GM21619 (cell line): ENCODE results near the gene NPAS4.
"Not testable (repeated sequence)": the region's sequence is repeated elsewhere in the genome, so short reads cannot be mapped to it uniquely, and the experiment has no call there.

Experiments
- ATAC-seq: cut with Tn5 transposase; IDR thresholded peaks from one replicate; pipeline ENCODE4 v1.9.1; 2021; ENCODE audit not compliant: unreplicated experiment

Gene NPAS4

DNA sequence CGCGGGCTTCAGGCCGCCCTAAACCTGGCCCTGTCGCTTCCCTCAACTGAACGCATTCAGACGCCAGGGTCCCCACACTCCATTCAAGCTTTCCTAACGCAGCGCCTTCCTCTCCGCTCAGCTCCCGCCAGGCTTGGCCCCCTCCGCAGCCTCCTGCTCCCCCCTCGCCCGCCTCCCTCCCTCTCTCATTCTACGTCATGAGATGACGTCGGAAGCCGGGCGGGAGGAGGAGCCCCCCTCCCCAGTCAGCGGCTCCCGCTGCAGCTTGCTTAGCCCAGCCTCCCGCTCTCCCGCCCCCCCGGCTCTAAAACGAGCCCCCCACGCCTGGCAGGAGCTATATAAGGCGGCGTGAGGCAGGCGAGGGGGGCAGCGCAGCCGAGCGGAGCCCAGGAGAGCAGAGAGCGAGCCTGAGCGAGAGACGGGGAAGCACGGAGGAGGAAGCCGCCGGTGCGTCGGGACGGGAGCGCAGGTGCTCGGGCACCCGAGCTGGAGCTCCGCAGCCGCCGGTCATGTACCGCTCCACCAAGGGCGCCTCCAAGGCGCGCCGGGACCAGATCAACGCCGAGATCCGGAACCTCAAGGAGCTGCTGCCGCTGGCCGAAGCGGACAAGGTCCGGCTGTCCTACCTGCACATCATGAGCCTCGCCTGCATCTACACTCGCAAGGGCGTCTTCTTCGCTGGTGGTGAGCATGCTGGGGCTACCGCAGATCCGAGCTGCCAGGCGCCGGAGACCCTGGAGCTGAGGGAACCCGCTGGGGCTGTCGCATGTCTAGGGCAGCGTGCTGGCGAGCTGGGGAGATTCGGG is at the start of gene NPAS4:
Gene NPAS4 (plus strand): TSS at position 365 of the 806 bp plus-strand sequence. CDS start 145 bp downstream, at position 510.
- no peak for ATAC-seq

DNA sequence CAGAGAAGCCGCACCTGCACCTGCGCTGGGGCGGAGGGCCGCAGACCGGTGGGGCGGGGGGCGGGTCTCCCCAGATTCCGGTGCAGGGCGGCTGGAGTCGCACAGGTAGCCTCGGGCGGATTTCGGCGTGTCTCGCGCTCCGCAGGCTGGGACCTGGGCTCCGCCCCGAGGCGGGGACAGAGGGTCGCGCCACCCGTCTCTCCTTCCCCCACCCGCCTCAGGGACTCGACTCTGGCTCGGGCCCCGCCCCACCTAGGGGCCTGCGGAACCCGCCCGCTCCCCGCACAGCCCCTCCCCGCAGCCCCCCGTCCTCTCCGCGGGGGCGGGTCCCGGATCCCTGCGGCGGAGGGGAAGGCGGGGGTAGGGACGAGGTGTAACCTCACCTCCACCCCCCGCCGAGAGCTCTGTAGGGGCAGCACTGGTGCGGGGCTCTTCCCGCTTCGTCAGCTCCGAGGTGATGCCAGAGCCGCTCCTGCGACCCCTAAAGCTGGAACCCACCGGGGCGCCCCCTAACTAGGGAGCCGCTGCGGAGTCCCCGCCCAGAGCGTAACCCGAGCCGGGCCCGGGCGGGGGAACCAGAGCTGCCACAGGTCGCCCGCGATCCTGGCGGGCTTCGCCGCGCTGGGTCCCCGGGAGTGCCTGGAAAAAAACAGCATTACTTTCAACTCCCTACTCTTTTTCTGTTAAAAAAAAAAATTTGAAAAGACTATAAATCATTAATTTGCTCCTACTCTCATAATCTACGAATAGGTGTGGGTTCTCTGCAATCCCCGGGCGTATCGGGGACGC is 49.0 kb upstream of the NPAS4 start, which contains the start of gene SLC29A2:
Gene SLC29A2 (minus strand): TSS at position 134 of the 789 bp plus-strand sequence. CDS start 169 bp downstream, outside the sequence.
- peak; percentile 73 for ATAC-seq

DNA sequence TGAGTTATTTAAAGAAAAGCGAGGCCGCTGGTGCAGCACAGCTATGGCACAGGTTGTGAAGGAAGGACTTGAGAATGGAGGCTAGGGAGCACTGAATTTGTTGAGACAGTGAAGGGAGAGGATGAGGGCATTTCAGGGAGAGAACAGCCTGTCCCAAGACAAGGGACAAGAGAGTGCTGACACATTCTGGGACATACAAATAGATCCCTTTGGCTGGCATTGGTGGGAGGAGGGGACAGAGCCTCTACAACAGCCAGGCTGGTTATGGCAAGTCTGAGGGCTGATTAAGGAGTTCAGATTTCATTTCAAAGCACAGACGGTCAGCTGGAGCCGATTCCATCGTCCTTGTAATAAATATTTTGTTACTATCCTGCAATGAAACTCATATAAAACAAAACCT is 47.6 kb upstream of the NPAS4 start:
- ATAC-seq: no peak

DNA sequence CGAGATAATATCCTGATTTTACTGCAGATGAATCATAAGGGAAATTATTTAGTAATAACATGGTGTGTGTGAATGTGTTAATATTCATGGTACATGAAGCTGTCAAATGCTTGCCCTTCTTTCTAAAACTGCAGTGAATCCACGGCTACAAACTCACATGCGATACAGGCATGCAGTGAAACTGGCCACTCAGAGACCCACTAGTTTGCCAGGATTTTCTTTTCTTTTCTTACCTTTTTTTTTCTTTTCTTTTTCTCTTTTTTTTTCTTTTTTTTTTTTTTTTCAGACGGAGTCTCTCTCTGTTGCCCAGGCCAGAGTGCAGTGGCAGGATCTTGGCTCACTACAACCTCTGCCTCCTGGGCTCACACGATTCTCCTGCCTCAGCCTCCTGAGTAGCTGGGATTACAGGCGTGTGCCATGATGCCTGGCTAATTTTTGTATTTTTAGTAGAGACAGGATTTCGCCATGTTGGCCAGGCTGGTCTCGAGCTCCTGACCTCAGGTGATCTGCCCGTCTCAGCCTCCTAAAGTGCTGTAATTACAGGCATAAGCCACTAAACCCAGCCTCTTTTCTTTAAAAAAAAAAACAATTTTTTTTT is 47.0 kb upstream of the NPAS4 start:
- not testable (repeated sequence) for ATAC-seq

DNA sequence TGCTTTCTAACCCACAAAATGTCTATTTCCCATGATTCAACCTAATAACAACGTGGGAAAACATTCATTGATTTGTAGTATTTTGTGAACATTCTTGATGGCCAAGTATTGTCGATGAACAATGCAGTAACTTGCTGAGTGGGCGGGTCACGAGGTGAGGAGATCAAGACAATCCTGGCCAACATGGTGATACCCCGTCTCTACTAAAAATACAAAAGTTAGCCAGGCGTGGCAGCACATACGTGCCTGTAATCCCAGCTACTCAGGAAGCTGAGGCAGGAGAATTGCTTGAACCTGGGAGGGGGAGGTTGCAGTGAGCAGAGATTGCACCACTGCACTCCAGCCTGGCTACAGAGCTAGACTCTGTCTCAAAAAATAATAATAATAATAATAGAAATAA is 40.6 kb upstream of the NPAS4 start:
- not testable (repeated sequence) for ATAC-seq

DNA sequence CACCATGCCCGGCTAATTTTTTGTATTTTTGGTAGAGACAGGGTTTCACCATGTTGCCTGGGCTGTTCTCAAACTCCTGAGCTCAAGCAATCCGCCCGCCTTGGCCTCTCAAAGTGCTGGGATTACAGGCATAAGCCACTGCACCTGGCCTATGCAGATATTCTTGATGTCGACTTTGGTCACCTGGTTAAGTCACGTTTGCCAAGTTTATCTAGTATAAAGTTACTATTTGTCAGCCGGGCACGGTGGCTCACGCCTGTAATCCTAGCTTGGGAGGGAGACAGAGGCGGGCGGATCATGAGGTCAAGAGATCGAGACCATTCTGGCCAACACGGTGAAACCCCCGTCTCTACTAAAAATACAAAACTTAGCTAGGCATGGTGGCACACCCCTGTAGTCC is 36.5 kb upstream of the NPAS4 start:
- ATAC-seq: not testable (repeated sequence)

DNA sequence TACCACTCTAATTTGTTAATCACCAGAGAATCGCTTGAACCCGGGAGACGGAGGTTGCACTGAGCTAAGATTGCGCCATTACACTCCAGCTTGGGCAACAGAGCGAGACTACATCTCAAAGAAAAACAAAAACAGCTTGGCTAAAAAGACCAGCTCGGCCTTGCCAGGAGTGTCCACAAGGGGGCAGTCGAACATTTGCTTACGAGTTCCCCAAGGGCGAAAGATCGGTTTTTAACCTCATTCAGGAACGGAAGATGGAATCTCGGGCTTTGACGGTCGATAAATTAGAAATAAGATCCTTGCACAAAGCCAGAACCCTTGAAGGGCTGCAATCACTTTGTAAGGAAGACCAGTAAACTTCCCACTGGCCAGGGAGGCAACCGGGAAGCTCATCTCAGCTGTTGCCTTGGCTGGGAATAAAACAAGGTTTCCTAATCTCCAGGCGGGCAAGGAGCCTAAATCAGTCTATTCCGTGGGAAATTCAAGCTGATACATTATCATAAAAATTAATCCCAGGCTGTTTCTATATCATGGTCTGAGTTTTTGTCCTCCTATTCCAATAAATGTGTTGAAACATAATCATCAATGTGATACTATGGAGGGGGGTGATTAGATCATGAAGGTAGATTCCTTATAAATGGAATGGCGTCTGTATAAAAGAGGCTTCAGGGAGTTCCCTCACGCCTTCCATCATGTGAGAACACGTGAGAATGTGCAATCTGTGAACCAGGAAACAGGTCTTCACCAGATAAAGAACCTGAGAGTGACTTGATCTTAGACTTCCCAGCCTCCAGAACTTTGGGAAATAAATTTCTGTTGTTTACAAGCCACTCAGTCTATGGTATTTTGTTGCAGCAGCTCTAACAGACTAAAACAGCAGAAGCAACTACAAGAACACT is 34.4 kb upstream of the NPAS4 start:
- ATAC-seq: no peak

DNA sequence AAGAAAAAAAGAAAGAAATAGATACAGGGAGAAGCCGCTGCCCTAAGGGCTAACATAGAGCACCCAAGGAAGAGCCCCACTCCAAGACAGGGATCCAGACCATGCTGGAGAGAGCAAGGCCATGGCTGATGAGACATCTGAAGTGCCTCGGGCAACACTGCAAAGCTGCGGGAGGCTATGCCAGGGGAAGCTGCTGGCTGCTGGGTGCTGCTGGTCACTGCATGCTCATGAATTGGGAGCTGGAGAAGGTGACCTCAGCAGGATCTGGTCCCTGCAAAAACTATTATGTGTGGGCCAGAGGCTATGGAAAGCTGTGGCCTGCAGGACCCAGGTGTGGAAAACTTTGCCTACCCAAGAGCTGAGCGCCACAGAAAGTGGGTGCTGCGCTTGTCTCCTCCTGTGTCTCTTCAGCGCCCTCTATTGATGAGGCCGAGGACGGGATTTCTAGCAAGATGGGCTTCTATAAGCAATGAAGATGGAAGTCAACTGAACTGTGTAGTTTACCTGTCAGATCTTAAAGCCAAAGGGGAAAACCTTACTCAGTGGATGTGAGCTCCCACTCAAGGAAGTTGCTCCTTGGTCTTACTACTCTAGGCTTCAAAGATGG is 32.0 kb upstream of the NPAS4 start:
- no peak for ATAC-seq

DNA sequence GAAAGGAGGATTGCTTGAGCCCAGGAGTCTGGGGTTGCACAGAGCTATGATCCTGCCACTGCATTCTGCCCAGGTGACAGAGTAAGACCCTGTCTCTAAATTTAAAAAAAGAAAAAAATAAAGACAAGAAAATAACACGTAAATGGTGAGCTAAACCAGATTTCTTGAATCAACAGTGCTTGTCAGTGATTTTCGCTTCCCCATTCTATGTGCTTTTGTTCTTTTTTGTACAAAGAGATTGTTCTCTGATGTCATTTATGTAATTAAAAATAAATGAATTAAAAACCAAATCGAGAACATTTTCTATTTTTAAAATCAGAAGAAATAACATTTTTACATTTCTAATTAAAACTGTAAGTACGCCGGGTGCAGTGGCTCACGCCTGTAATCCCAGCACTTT is 29.5 kb upstream of the NPAS4 start:
- no peak for ATAC-seq

DNA sequence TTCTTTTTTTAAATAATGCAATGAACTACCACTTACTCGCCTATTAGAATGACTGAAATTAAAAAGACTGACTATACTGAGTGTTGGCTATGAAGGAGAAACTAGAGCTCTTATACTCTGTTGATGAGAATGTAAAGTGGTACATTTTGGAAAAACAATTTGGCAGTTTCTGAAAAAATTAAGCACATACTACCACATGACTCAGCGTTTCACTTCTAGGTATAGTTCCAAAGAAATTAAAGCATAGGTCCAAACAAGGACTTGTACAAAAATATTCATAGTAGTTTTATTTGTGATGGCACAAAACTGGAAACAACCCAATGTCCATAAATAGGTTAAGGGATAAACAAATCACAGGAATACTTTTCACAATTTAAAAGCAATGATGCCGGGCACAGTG is 26.9 kb upstream of the NPAS4 start:
- ATAC-seq: no peak

DNA sequence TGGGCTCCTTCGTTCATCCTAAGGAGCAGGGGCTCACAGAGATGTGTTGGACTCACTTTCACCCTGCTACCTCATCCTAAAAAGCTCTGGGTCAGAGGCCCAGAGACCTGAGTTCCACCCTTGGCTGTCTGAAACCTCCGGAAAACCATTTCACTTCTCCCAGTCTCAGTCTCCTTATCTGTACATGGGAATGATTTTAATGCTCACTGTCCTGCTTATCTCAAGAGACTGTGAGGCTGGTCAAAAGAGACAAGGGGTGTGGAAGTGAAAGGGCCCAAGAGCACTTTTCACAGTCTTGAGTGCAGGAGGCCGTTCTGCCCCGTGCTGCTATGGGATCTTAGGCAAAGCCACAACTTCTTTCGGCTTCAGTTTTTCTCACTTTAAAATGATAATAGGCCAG is 13.2 kb upstream of the NPAS4 start:
- no peak for ATAC-seq

DNA sequence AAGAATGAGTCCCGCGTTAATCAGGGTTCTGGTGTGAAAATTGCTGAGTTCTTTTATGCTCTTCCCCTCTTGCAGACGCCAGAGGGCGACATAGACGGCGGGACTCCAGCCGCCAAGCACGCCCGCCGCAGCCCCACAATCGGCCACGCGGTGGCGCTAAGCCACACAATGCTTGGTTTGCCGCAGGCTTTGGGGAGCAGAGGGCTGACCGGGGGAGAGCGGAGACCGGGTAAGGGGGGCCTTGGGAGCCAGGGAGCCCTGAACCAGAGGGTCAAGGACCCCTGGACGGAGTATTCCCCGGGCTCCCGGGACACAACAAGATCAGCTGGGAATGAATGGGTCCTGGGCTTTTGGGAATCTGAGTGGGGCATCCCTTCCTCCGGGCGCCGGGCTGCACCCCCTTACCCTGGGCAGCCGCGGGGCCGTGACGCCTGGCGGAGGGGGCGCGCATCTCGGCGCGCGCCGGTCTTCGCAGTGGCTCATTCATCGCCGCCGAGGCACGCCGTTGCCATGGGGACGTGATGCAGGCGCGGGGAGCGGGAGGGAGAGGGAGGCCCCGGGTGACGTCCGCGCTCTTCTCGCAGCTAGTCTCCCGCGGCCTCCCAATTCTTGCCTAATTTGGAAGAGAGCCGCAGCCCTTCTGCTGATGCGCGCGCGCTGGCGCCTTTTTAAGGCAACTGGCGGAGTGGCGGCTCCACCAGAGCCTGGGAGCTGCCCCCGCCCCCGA is 12.2 kb upstream of the NPAS4 start:
- ATAC-seq: peak; percentile 70

DNA sequence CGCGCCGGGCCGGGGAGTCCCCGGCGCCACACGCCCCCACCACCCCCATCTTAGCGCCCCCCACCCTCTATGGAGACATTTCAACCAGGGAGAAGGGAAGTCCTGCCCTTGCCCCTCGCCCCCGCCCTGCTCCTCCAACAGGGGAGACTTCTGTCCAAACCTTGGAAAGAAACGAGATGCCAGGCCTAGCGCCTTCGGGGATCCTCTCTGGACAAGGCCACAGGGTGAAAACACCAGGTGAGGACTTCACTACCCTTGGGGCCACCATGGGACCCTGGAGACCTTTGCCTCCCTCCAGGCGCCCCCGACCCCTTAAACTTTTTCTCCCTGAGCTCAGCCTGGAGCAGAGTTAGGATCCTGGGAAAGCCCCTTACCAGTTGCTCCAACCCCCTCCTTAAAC is 11.6 kb upstream of the NPAS4 start:
- ATAC-seq: no peak

DNA sequence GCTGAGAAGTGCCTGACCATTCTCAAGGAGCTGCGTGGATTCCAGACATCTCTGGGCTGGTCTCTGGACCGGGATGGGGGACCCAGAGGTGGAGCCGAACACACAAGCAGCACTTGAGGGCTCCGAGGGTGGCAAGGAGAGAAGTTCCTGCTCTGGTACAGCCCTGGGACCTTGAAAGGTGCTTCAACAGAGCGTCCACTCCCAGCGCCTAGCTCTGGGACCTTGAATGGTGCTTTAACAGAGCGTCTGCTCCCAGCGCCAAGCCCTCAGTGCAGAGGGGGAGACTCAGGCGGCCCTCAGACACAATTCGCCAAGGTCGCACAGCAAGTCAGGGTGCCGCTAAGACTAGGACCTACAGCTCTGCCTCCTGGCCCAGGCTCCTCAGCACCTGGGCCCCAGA is 10.6 kb upstream of the NPAS4 start:
- ATAC-seq: no peak

DNA sequence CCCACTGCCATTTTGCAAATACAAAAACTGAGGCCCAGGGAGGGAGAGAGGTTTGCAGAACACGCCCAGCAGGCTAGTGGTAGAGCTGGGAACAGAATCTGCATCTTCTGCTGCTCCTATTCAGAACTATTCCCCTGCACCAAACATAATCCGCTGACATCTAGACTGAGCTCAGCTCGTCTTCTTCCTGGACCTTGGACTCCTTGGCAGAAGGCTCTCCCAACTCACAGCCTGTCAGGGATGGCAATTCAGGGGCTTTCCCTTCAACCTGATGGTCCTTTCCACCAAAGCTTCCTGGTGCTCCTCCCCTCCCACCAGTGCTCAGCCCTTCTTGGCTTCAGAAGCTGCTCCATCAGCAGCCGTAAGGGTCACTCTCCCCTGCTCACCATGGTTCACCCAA is 9.5 kb upstream of the NPAS4 start:
- no peak for ATAC-seq

DNA sequence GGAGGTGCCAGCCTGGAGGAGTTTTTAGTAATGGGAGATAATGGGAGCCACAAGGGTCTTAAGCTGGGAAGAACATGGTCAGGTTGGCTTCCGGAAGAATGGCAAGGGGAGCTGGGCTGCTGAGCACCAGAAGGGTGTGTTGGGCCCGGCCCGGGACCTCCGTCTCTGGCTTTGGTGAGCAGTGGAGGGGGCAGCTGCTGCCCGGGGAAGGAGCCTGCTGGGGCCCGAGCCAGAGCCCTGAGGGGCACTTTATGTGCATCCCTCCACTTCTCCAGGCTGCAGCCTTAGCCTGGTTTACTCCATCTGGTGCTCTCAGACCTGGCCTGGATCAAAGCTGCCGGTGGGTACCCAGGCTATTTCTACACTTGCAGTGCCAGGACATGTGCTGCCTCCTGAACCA is 8.7 kb upstream of the NPAS4 start:
- no peak for ATAC-seq

DNA sequence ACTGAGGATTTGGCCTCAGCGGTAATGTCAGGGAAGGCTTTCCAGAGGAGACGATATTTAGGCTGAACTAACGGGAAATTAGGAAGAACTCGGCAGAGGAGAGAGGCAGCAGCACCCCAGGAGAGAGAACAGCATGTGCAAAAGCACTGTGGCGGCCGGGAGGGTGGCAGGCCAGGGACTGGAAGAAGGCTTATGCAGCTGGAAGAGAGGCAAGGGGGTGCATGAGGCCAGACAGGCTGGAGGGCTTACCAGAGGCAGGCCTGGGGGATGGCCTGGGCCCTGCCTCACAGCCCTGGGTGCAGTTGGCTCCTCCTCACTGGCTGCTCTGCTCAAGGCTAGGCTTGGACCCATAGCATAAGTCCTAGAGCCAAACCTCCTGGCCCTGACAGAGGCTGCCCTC is 7.7 kb upstream of the NPAS4 start:
- no peak for ATAC-seq

DNA sequence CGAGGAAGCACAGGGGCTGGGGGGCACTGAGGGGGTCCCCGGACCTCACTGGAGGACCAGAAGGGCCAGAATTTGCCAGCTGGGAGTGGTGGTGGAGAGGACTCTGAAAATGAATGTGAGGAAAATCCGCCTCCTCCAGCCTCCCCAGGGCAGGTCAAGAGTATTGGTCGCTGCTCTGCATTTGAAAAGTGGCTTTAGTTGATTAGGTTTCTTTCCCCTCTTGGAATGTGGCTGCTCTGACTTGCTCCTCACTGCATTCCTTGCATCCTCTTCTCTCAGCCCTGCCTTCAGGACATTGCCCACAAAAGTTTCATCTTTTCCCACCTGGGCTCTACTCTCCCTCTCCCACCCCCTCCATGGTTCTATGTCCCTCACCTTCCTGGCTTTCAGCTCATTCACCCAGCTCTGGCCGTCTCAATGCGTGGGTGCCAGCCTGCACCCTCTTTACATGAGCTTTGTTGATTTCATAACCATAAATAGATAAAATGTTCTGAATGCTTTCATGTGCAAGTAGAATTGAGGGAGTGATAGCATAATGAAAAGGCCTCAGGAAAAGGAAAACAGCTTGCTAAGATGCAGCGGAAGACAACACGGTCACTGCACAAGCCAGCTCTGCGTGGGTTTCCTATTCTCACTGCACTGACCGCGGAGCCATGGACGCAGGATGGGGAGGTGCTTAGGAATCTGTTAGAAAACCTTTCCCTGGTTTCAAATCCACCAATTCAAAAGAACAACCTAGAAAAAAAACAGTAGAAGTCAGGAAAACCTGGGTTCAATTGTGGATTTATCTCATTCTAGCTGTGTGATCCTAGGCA is 6.5 kb upstream of the NPAS4 start:
- no peak for ATAC-seq

DNA sequence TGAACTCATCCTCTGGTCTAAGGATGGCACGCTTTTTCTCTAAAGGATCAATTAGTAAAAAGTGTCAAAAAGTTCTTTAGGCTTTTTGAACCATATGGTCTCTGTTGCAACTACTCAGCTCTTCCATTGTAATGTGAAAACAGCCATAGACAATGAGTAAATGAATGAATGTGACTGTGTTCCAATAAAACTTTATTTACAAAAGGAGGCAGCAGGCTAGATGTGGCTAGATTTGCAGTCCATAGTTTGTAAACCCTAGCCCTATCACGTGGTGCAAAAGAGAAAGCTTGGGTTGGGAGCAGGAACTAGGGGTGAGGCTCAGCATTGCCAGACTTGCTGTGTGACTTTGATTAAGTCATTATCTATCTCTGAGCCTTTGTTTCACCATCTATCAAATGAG is 5.4 kb upstream of the NPAS4 start:
- no peak for ATAC-seq
